ENCODE measurements around the gene FBN1.

The FBN1 gene

GRCh38 chr15:48645558-48646330, at the start of gene FBN1:
Gene FBN1, minus strand, starts transcription at chr15:48645709. Its CDS starts 940 bp downstream, at chr15:48644769.
- peak; percentile 2 for DNase-seq

- DNase-seq, result no peak
Measured at GRCh38 chr15:48693484-48693883, 48.0 kb upstream of the FBN1 start.

- DNase-seq, result no peak
Measured at GRCh38 chr15:48688493-48688892, 43.0 kb upstream of the FBN1 start.

- no peak for DNase-seq
Measured at GRCh38 chr15:48683991-48684765, 38.7 kb upstream of the FBN1 start.

- no peak for DNase-seq
Measured at GRCh38 chr15:48682942-48683651, 37.6 kb upstream of the FBN1 start.

GRCh38 chr15:48681353-48681752, 35.8 kb upstream of the FBN1 start:
- DNase-seq, result no peak

GRCh38 chr15:48680841-48681240, 35.3 kb upstream of the FBN1 start:
- DNase-seq, result no peak

GRCh38 chr15:48679952-48680351, 34.4 kb upstream of the FBN1 start:
- no peak for DNase-seq

- DNase-seq, result no peak
Measured at GRCh38 chr15:48678851-48679250, 33.3 kb upstream of the FBN1 start.

- no peak for DNase-seq
Measured at GRCh38 chr15:48677821-48678220, 32.3 kb upstream of the FBN1 start.

- no peak for DNase-seq
Measured at GRCh38 chr15:48675436-48675835, 29.9 kb upstream of the FBN1 start.

GRCh38 chr15:48674876-48675275, 29.4 kb upstream of the FBN1 start:
- DNase-seq, result no peak

GRCh38 chr15:48672206-48672605, 26.7 kb upstream of the FBN1 start:
- no peak for DNase-seq

GRCh38 chr15:48671103-48672022, 25.9 kb upstream of the FBN1 start:
- no peak for DNase-seq

- no peak for DNase-seq
Measured at GRCh38 chr15:48667701-48668100, 22.2 kb upstream of the FBN1 start.

GRCh38 chr15:48664436-48664835, 18.9 kb upstream of the FBN1 start:
- no peak for DNase-seq

GRCh38 chr15:48657950-48658591, 12.6 kb upstream of the FBN1 start:
- DNase-seq, result no peak

GRCh38 chr15:48654801-48655200, 9.3 kb upstream of the FBN1 start:
- no peak for DNase-seq

GRCh38 chr15:48653913-48654670, 8.6 kb upstream of the FBN1 start:
- no peak for DNase-seq

GRCh38 chr15:48653216-48653615, 7.7 kb upstream of the FBN1 start:
- no peak for DNase-seq

GRCh38 chr15:48652510-48653076, 7.1 kb upstream of the FBN1 start:
- no peak for DNase-seq
